GOT3 (cell line): ENCODE data around the gene USE1.
A peak's percentile ranks its signal among the peaks of the same experiment; 100 is the strongest.

ENCODE experiments used
- DNase-seq: peaks from one replicate; lab custom pipeline; 2025; ENCODE audit warnings: mixed read lengths; lab: John Stamatoyannopoulos, UW

Gene USE1

GRCh38 chr19:17205237-17206140 is 9.7 kb upstream of the USE1 start:
- no peak for DNase-seq

- no peak for DNase-seq
Observed at GRCh38 chr19:17206736-17207581, 8.2 kb upstream of the USE1 start.

- DNase-seq = no peak
Observed at GRCh38 chr19:17209126-17210036, 5.8 kb upstream of the USE1 start.

GRCh38 chr19:17210296-17210695 is 4.9 kb upstream of the USE1 start:
- no peak for DNase-seq

GRCh38 chr19:17211547-17212446 is 3.4 kb upstream of the USE1 start:
- no peak for DNase-seq

GRCh38 chr19:17213334-17213733 is 1.8 kb upstream of the USE1 start:
- no peak for DNase-seq

GRCh38 chr19:17214508-17215126 is 540 bp upstream of the USE1 start:
- no peak for DNase-seq

- no peak for DNase-seq
Observed at GRCh38 chr19:17216058-17216670, 1.0 kb downstream of the USE1 start.

GRCh38 chr19:17219286-17219685 is 4.1 kb downstream of the USE1 start:
- DNase-seq = no peak

GRCh38 chr19:17220207-17220758 is 5.1 kb downstream of the USE1 start:
- peak; percentile 32 for DNase-seq

GRCh38 chr19:17225053-17225452 is 9.9 kb downstream of the USE1 start:
- no peak for DNase-seq

- peak; percentile 90 for DNase-seq
Observed at GRCh38 chr19:17226002-17226933, 11.1 kb downstream of the USE1 start, which contains the start of gene OCEL1. Gene OCEL1 (plus strand): TSS chr19:17226226. CDS start chr19:17226248, 22 bp downstream.

- no peak for DNase-seq
Observed at GRCh38 chr19:17227798-17228367, 12.7 kb downstream of the USE1 start.

- DNase-seq = no peak
Observed at GRCh38 chr19:17229890-17230289, 14.7 kb downstream of the USE1 start.

- DNase-seq = no peak
Observed at GRCh38 chr19:17232258-17232657, 17.1 kb downstream of the USE1 start.

GRCh38 chr19:17234911-17235299 is 19.7 kb downstream of the USE1 start:
- DNase-seq = no peak

- no peak for DNase-seq
Observed at GRCh38 chr19:17235300-17235970, 20.3 kb downstream of the USE1 start.
